Fibroblast of skin of back (primary cell): ENCODE results near the gene CA10.

Experiments used
- DNase-seq: peaks from one replicate; pipeline ENCODE4 v3.0.0-alpha.2; 2013

Gene CA10

GRCh38 chr17:51857052-51857597 is 301.4 kb downstream of the CA10 start:
- no peak for DNase-seq

GRCh38 chr17:51855806-51856205 is 302.7 kb downstream of the CA10 start:
- no peak for DNase-seq

GRCh38 chr17:51853857-51854256 is 304.7 kb downstream of the CA10 start:
- DNase-seq = no peak

GRCh38 chr17:51852603-51853002 is 305.9 kb downstream of the CA10 start:
- no peak for DNase-seq

GRCh38 chr17:51850201-51850600 is 308.3 kb downstream of the CA10 start:
- DNase-seq = no peak

- DNase-seq = peak; percentile 71
Measured at GRCh38 chr17:51848451-51848850, 310.1 kb downstream of the CA10 start.

- DNase-seq = no peak
Measured at GRCh38 chr17:51846566-51846965, 311.9 kb downstream of the CA10 start.

GRCh38 chr17:51845776-51846175 is 312.7 kb downstream of the CA10 start:
- no peak for DNase-seq

GRCh38 chr17:51842763-51843162 is 315.8 kb downstream of the CA10 start:
- no peak for DNase-seq

GRCh38 chr17:51841669-51842068 is 316.8 kb downstream of the CA10 start:
- no peak for DNase-seq

GRCh38 chr17:51840688-51841087 is 317.8 kb downstream of the CA10 start:
- no peak for DNase-seq

GRCh38 chr17:51833620-51834019 is 324.9 kb downstream of the CA10 start:
- no peak for DNase-seq

- DNase-seq = no peak
Measured at GRCh38 chr17:51833045-51833444, 325.5 kb downstream of the CA10 start.

- no peak for DNase-seq
Measured at GRCh38 chr17:51830886-51831285, 327.6 kb downstream of the CA10 start.

GRCh38 chr17:51830451-51830850 is 328.1 kb downstream of the CA10 start:
- DNase-seq = no peak

- no peak for DNase-seq
Measured at GRCh38 chr17:51828901-51829300, 329.6 kb downstream of the CA10 start.

GRCh38 chr17:51827140-51827539 is 331.4 kb downstream of the CA10 start:
- no peak for DNase-seq

- DNase-seq = no peak
Measured at GRCh38 chr17:51820766-51821165, 337.7 kb downstream of the CA10 start.

GRCh38 chr17:51820252-51820651 is 338.3 kb downstream of the CA10 start:
- DNase-seq = no peak

- no peak for DNase-seq
Measured at GRCh38 chr17:51819341-51820219, 338.9 kb downstream of the CA10 start.

GRCh38 chr17:51818777-51819176 is 339.7 kb downstream of the CA10 start:
- DNase-seq = no peak

GRCh38 chr17:51817955-51818354 is 340.6 kb downstream of the CA10 start:
- DNase-seq = no peak

- no peak for DNase-seq
Measured at GRCh38 chr17:51817117-51817516, 341.4 kb downstream of the CA10 start.

- no peak for DNase-seq
Measured at GRCh38 chr17:51815097-51815496, 343.4 kb downstream of the CA10 start.
